H9 (cell line): ENCODE results near the gene RBMS3. TPM values are rescaled to one million over a fixed set of nuclear protein-coding genes. Genes with fewer than 3 reads are reported as not detected.

ENCODE experiments used
- DNase-seq: peaks from one replicate; pipeline ENCODE4 v3.0.0-alpha.2; 2017
- H2AFZ ChIP-seq: one replicate; pipeline ENCODE4 v1.6.1; 2013; ENCODE audit warnings: mild to moderate bottlenecking, low read length, control low read depth, moderate library complexity
- H2AK5ac ChIP-seq: 2 replicates; pipeline ENCODE4 v1.6.1; 2013; ENCODE audit warnings: low read length, control low read depth, mixed read lengths; ENCODE audit not compliant: insufficient read length
- H2BK120ac ChIP-seq: one replicate; pipeline ENCODE4 v1.6.1; 2013; ENCODE audit warnings: low read depth, mild to moderate bottlenecking, low read length, control low read depth, inconsistent platforms; ENCODE audit not compliant: poor library complexity, severe bottlenecking
- H2BK12ac ChIP-seq: 2 replicates; pipeline ENCODE4 v1.6.1; 2013; ENCODE audit warnings: low read length, control low read depth, mixed read lengths, low read depth; ENCODE audit not compliant: insufficient read length
- H2BK15ac ChIP-seq: 2 replicates; pipeline ENCODE4 v1.6.1; 2013; ENCODE audit warnings: low read depth, low read length, control low read depth
- H2BK20ac ChIP-seq: one replicate; pipeline ENCODE4 v1.6.1; 2013; ENCODE audit warnings: low read depth, mild to moderate bottlenecking, low read length, control low read depth, inconsistent platforms; ENCODE audit not compliant: poor library complexity, severe bottlenecking
- H2BK5ac ChIP-seq: 2 replicates; pipeline ENCODE4 v1.6.1; 2013; ENCODE audit warnings: low read length, control low read depth, mixed read lengths; ENCODE audit not compliant: insufficient read length
- H3K14ac ChIP-seq: 2 replicates; pipeline ENCODE4 v1.6.1; 2013; ENCODE audit warnings: low read length, control low read depth; ENCODE audit not compliant: insufficient read depth
- H3K18ac ChIP-seq: 2 replicates; pipeline ENCODE4 v1.6.1; 2013; ENCODE audit warnings: low read depth, mild to moderate bottlenecking, mixed read lengths, low read length, control low read depth; ENCODE audit not compliant: insufficient read length
- H3K23ac ChIP-seq: 2 replicates; pipeline ENCODE4 v1.6.1; 2013; ENCODE audit warnings: low read length, control low read depth, mixed read lengths, low read depth; ENCODE audit not compliant: insufficient read length
- H3K23me2 ChIP-seq: 2 replicates; pipeline ENCODE4 v1.6.1; 2013; ENCODE audit warnings: low read depth, mild to moderate bottlenecking, mixed read lengths, low read length, control low read depth; ENCODE audit not compliant: insufficient read length, poor library complexity, severe bottlenecking
- H3K27ac ChIP-seq: 2 replicates; pipeline ENCODE4 v1.5.1; 2013; ENCODE audit warnings: low read length, control low read depth, mixed read lengths, low read depth; ENCODE audit not compliant: insufficient read length
- H3K27me3 ChIP-seq: 2 replicates; pipeline ENCODE4 v1.6.1; 2013; ENCODE audit warnings: low read length, control low read depth, inconsistent platforms; ENCODE audit not compliant: insufficient read depth
- H3K4ac ChIP-seq: 2 replicates; pipeline ENCODE4 v1.6.1; 2013; ENCODE audit warnings: low read depth, mild to moderate bottlenecking, control low read depth, inconsistent platforms, low read length, moderate library complexity
- H3K4me1 ChIP-seq: 2 replicates; pipeline ENCODE4 v1.6.1; 2013; ENCODE audit warnings: low read length, control low read depth, inconsistent platforms; ENCODE audit not compliant: insufficient read depth
- H3K4me2 ChIP-seq: 2 replicates; pipeline ENCODE4 v1.6.1; 2013; ENCODE audit warnings: low read length, control low read depth, mixed read lengths; ENCODE audit not compliant: insufficient read length, insufficient read depth
- H3K56ac ChIP-seq: 2 replicates; pipeline ENCODE4 v1.6.1; 2013; ENCODE audit warnings: low read depth, mild to moderate bottlenecking, mixed read lengths, low read length, control low read depth; ENCODE audit not compliant: insufficient read length
- H3K79me1 ChIP-seq: 2 replicates; pipeline ENCODE4 v1.6.1; 2013; ENCODE audit warnings: low read depth, mild to moderate bottlenecking, moderate library complexity, low read length, control low read depth, inconsistent platforms; ENCODE audit not compliant: insufficient read depth, poor library complexity, severe bottlenecking
- H3K79me2 ChIP-seq: 2 replicates; pipeline ENCODE4 v1.6.1; 2013; ENCODE audit warnings: low read length, control low read depth, inconsistent platforms; ENCODE audit not compliant: insufficient read depth
- H3K9ac ChIP-seq: 2 replicates; pipeline ENCODE4 v1.6.1; 2013; ENCODE audit warnings: low read length, control low read depth, mixed read lengths; ENCODE audit not compliant: insufficient read length; ENCODE audit errors: extremely low read depth
- H3K9me3 ChIP-seq: one replicate; pipeline ENCODE4 v1.6.1; 2013; ENCODE audit warnings: low read depth, low read length, inconsistent platforms; ENCODE audit not compliant: control insufficient read depth
- H3T11ph ChIP-seq: one replicate; pipeline ENCODE4 v1.6.1; 2013; ENCODE audit warnings: mild to moderate bottlenecking, low read length, control low read depth, inconsistent platforms
- H4K20me1 ChIP-seq: one replicate; pipeline ENCODE4 v1.6.1; 2013; ENCODE audit not compliant: control insufficient read depth, insufficient read length, insufficient read depth
- H4K5ac ChIP-seq: 2 replicates; pipeline ENCODE4 v1.6.1; 2013; ENCODE audit warnings: low read depth, mild to moderate bottlenecking, mixed read lengths, low read length, control low read depth; ENCODE audit not compliant: insufficient read length
- H4K8ac ChIP-seq: replicated peaks from 2 replicates; pipeline ENCODE4 v1.6.1; 2013; ENCODE audit warnings: low read length, control low read depth, mixed read lengths, low read depth; ENCODE audit not compliant: insufficient read length
- H4K91ac ChIP-seq: 2 replicates; pipeline ENCODE4 v1.6.1; 2013; ENCODE audit warnings: low read depth, mild to moderate bottlenecking, moderate library complexity, mixed read lengths, low read length, control low read depth; ENCODE audit not compliant: insufficient read length
- H3K27ac Mint-ChIP-seq, 3 experiments: 2 replicates in 2 of 3; 3 replicates in 1 of 3; pipeline ENCODE4 v1.8.0; 2020 to 2021; ENCODE audit warnings: mixed read lengths in 3 of 3, mild to moderate bottlenecking in 1 of 3, moderate library complexity in 1 of 3
- H3K27me3 Mint-ChIP-seq: 2 replicates; pipeline ENCODE4 v1.8.0; 2021; ENCODE audit warnings: low read depth, mild to moderate bottlenecking, moderate library complexity, mixed read lengths
- H3K36me3 Mint-ChIP-seq, 3 experiments: 2 replicates in 2 of 3; 3 replicates in 1 of 3; pipeline ENCODE4 v1.8.0; 2020 to 2021; ENCODE audit warnings: low read depth in 3 of 3, mixed read lengths in 3 of 3; ENCODE audit not compliant: insufficient read depth in 1 of 3
- H3K4me1 Mint-ChIP-seq, 2 experiments: 2 replicates each; pipeline ENCODE4 v1.8.0; 2020; ENCODE audit warnings: mixed read lengths in 2 of 2
- H3K4me3 Mint-ChIP-seq, 2 experiments: 2 replicates in 1 of 2; 3 replicates in 1 of 2; pipeline ENCODE4 v1.8.0; 2020 to 2021; ENCODE audit warnings: mild to moderate bottlenecking in 2 of 2, mixed read lengths in 2 of 2, moderate library complexity in 1 of 2
- H3K9me3 Mint-ChIP-seq, 2 experiments: 2 replicates in 1 of 2; 3 replicates in 1 of 2; pipeline ENCODE4 v1.8.0; 2020; ENCODE audit warnings: mild to moderate bottlenecking in 2 of 2, mixed read lengths in 2 of 2, moderate library complexity in 1 of 2
- CTCF ChIP-seq: fragments of 200-600 bp; sonication (generic); conservative IDR thresholded peaks from 3 replicates; pipeline ENCODE4 v1.8.0; 2021; ENCODE audit warnings: antibody characterized with exemption, mild to moderate bottlenecking
- WGBS: extraction: QIAGEN DNeasy Blood & Tissue Kit; methylation state at CpG from one replicate; pipeline ENCODE4 v1.1.7; 2013; ENCODE audit warnings: missing lambda C conversion rate, low lambda C conversion rate, mixed read lengths; ENCODE audit not compliant: insufficient read length; ENCODE audit errors: extremely low coverage; 5-methylcytosine and 5-hydroxymethylcytosine counted together
- total RNA-seq: library from RNA; stranded (reverse); gene quantifications from 2 replicates; pipeline ENCODE4 v1.2.1, GENCODE V29; 2021

RBMS3 gene
- total RNA-seq, 1 experiment from 2014 or later, result 8.1 TPM

- Histone ChIP-seq H3K56ac (no peak overlapping the region), H2BK15ac (no peak overlapping the region), H3K23ac (no peak overlapping the region), H3K79me1 (no peaks in the 10 kb centered on the region), H2BK20ac (no peak overlapping the region), H3T11ph (no peak overlapping the region), H3K9ac (no peak overlapping the region), H3K4me2 (no peak overlapping the region), H2BK5ac (no peak overlapping the region), H4K5ac (no peak overlapping the region), H3K4ac (no peak overlapping the region), H3K14ac (no peak overlapping the region), H2AFZ (no peak overlapping the region), H4K91ac (no peak overlapping the region), H3K27me3 (no peaks in the 10 kb centered on the region), H3K79me2 (no peaks in the 10 kb centered on the region), H2BK12ac (no peak overlapping the region), H3K18ac (no peak overlapping the region), H3K9me3 (no peaks in the 10 kb centered on the region), H3K23me2 (no peaks in the 10 kb centered on the region), H3K4me1 (no peaks in the 10 kb centered on the region), H4K8ac (no peak overlapping the region), H4K20me1 (no peaks in the 10 kb centered on the region), H3K27ac (no peak overlapping the region), H2AK5ac (no peak overlapping the region), H2BK120ac (no peak overlapping the region)
- peak; percentile 84 for TF ChIP-seq CTCF
- DNase-seq, result peak; percentile 55
- H3K27me3 Mint-ChIP-seq, result no peaks in the 10 kb centered on the region
- no CpG with 5 or more reads among the region's 4 CpGs for WGBS
- H3K9me3 Mint-ChIP-seq, result no peaks in the 10 kb centered on the region; a peak in 2 of 5 replicates
- H3K36me3 Mint-ChIP-seq, result peaks cover 0 to 1% (median 0%) of the 10 kb centered on the region in 3 experiments; a peak in 1 of 7 replicates
- peaks cover 18 to 21% of the 10 kb centered on the region in 2 experiments for H3K4me1 Mint-ChIP-seq
- H3K4me3 Mint-ChIP-seq, result no peak overlapping the region
- H3K27ac Mint-ChIP-seq, result no peak overlapping the region
These were observed 761.5 kb downstream of the RBMS3 start for GRCh38 chr3:30042274-30042859.
